ENCODE data around the gene CBLN1. TPM values are rescaled to one million over a fixed set of nuclear protein-coding genes. Genes with fewer than 3 reads are reported as not detected.

Gene CBLN1
- total and polyA plus RNA-seq, 2 of the 4 experiments (the other 2 are of a cell fraction): not detected

- DNase-seq: no peak
- Histone ChIP-seq H3K4me1 (ENCODE audit: control insufficient read depth, insufficient read depth, low read length) (no peaks in the 10 kb centered on the region), H2AK5ac (ENCODE audit: low read depth, low read length) (no peak overlapping the region), H3K79me1 (ENCODE audit: low read depth in 1 of 2, low read length in 2 of 2) (no peaks in the 10 kb centered on the region), H2BK120ac (ENCODE audit: low read depth, low read length) (no peak overlapping the region), H4K8ac (ENCODE audit: low read depth in 2 of 2, low read length in 2 of 2) (no peak overlapping the region), H3K23ac (ENCODE audit: low read depth, low read length) (no peak overlapping the region), H3K4me2 (ENCODE audit: low read depth, low read length) (no peak overlapping the region), H3K4ac (ENCODE audit: low read depth, low read length) (no peak overlapping the region), H3K27me3 (ENCODE audit: control insufficient read depth, insufficient read depth, low read length) (peaks cover 52% of the 10 kb centered on the region), H3K14ac (replicated peaks; ENCODE audit: low read depth, low read length) (no peak overlapping the region), H3K9me1 (ENCODE audit: insufficient read depth, low read length) (no peaks in the 10 kb centered on the region), H4K91ac (ENCODE audit: insufficient read depth, low read depth, low read length) (no peak overlapping the region), H3K4me3 (ENCODE audit: insufficient read depth, low read depth, low read length) (no peak overlapping the region), H3K18ac (ENCODE audit: low read depth, low read length) (no peak overlapping the region), H2BK15ac (ENCODE audit: low read depth, low read length) (no peak overlapping the region), H2BK20ac (ENCODE audit: low read depth, low read length) (no peak overlapping the region), H3K27ac (ENCODE audit: insufficient read depth, low read length) (no peak overlapping the region), H2AFZ (replicated peaks; ENCODE audit: low read length, poor library complexity) (no peak overlapping the region), H3K36me3 (ENCODE audit: control insufficient read depth, insufficient read depth, low read length) (no peaks in the 10 kb centered on the region), H4K20me1 (ENCODE audit: insufficient read depth, low read length) (no peaks in the 10 kb centered on the region; the same call in 1 of the 2 replicates), H3K9me3 (ENCODE audit: control insufficient read depth, insufficient read depth, low read length) (no peaks in the 10 kb centered on the region), H2AK9ac (replicated peaks; ENCODE audit: low read depth, low read length, poor library complexity) (no peak overlapping the region), H3K9ac (ENCODE audit: low read depth, low read length) (no peak overlapping the region), H4K5ac (ENCODE audit: low read depth, low read length) (no peak overlapping the region), H2BK5ac (ENCODE audit: low read depth, low read length, poor library complexity, severe bottlenecking) (no peak overlapping the region), H3K56ac (ENCODE audit: extremely low read depth, insufficient read depth, low read length) (no peak overlapping the region)
- POLR2A ChIA-PET (ENCODE audit: unreplicated experiment): no interaction called here
- in situ Hi-C loops (cut with MboI; ENCODE audit: low sequenced_read_pairs): no loop called here
- TF ChIP-seq RAD21 (IDR thresholded peaks at IDR 0.05; ENCODE audit: low read length) (no peak), POLR2A (IDR thresholded peaks at IDR 0.05; ENCODE audit: low read depth, low read length) (no peak), CEBPB (IDR thresholded peaks at IDR 0.05; ENCODE audit: low read depth, low read length) (no peak)
- intact Hi-C loops (cut with micrococcal nuclease): no loop called here
- BruUV-seq (replicated peaks): no TSS peak
- dilution Hi-C loops (cut with HindIII; ENCODE audit: low sequenced_read_pairs, unreplicated experiment): no loop called here
- no CpG with 5 or more reads among the region's 5 CpGs for WGBS, 2 experiments (ENCODE audit: extremely low coverage in 2 of 2, insufficient read length in 1 of 2)
- ATAC-seq (ENCODE audit: low read depth): no peak
- CTCF ChIA-PET: no interaction called here
These were observed 5.8 kb downstream of the CBLN1 start for GRCh38 chr16:49275870-49276269.
